ENCODE results near the gene PDXDC1. TPM values are rescaled to one million over a fixed set of nuclear protein-coding genes. Genes with fewer than 3 reads are reported as not detected.
A peak's percentile ranks its signal among the peaks of the same experiment; 100 is the strongest.

The PDXDC1 gene
- total and polyA plus RNA-seq, 9 of the 15 experiments (the other 6 are each of a cell fraction or from before 2014, with no cell fraction given) = 5.1 to 95.4 (median 45.8) TPM

GRCh38 chr16:15037003-15037402, 62.2 kb downstream of the PDXDC1 start (continued):
- TF ChIP-seq ATF3 (IDR thresholded peaks at IDR 0.05) (no peak), ATF3 (CRISPR knock-in tag; conservative IDR thresholded peaks at IDR 0.05) (no peak), FOXM1 (IDR thresholded peaks at IDR 0.05; ENCODE audit: low read depth) (no peak), FOXM1 (CRISPR knock-in tag; IDR thresholded peaks at IDR 0.05; ENCODE audit: low read depth) (no peak)

- peaks cover 10% of the 10 kb centered on the region; the same call in 1 of the 2 replicates for H4K20me1 ChIP-seq (replicated peaks; ENCODE audit: control insufficient read depth, insufficient read depth, low read length)
- peaks cover 8 to 9% of the 10 kb centered on the region in 2 experiments; a peak in 4 of 5 replicates for H3K4me1 ChIP-seq (replicated peaks in 1 of 2; ENCODE audit: control insufficient read depth in 2 of 2, insufficient read depth in 2 of 2, low read length in 2 of 2)
- H2AFZ ChIP-seq (ENCODE audit: low read depth, low read length) = no peak overlapping the region
- BruUV-seq (replicated peaks) = no TSS peak
- no peaks in the 10 kb centered on the region for H3K9me3 ChIP-seq (replicated peaks; ENCODE audit: control insufficient read depth, insufficient read depth, low read depth, low read length)
- FAIRE-seq (peak; percentile 90), ATAC-seq (no peak), DNase-seq (ENCODE audit: extremely low read depth in 1 of 4, low spot score in 3 of 4) (peak; percentile 48 to 73 (median 55))
- ChIA-PET POLR2A (interaction anchor here (0.8 to 1.6 kb wide), 2 partner anchors 8 to 34 kb away, joined by 3 to 6 read pairs; no protein-coding TSS in a partner anchor), CTCF (ENCODE audit: low intra/inter-chr PET ratio) (no interaction called here)
- intact Hi-C loops (cut with micrococcal nuclease) (no loop called here), in situ Hi-C loops (cut with MboI) (no loop called here)
- no peaks in the 10 kb centered on the region for H3K27me3 ChIP-seq (ENCODE audit: control insufficient read depth in 2 of 2, insufficient read depth in 2 of 2, low read length in 2 of 2)
- 79% methylated on average over 4 of the region's 4 CpGs for WGBS (ENCODE audit: insufficient coverage, low coverage, missing lambda C conversion rate)
- peaks cover 84% of the 10 kb centered on the region; the same call in 2 of the 3 replicates for H3K36me3 ChIP-seq (ENCODE audit: control insufficient read depth, insufficient read depth, low read length)
- H3K9ac ChIP-seq (ENCODE audit: insufficient read depth in 1 of 2, low read depth in 2 of 2, low read length in 2 of 2) = no peak overlapping the region
- H3K4me3 ChIP-seq = no peak overlapping the region
- TF ChIP-seq ZNF274 (IDR thresholded peaks at IDR 0.05; ENCODE audit: borderline replicate concordance, low read depth, low read length) = no peak
- no peak for TF ChIP-seq ZNF780A (CRISPR knock-in tag; IDR thresholded peaks at IDR 0.05)
- TF ChIP-seq TAL1 (IDR thresholded peaks at IDR 0.05) = peak; percentile 37; the same call in 1 of the 2 replicates
- no peak for TF ChIP-seq BCOR (IDR thresholded peaks at IDR 0.05)
- no peak for TF ChIP-seq ZC3H8 (IDR thresholded peaks at IDR 0.05)
- TF ChIP-seq ZNF740 (CRISPR knock-in tag; IDR thresholded peaks at IDR 0.05) = no peak
- no peak for TF ChIP-seq ZNF740 (tag; IDR thresholded peaks at IDR 0.05)
- TF ChIP-seq CREB3 (tag; conservative IDR thresholded peaks at IDR 0.05; ENCODE audit: low read depth) = no peak
- 0 out of 2 replicates have a peak, but pooled peaks have one; percentile 13 for TF ChIP-seq MTA2 (IDR thresholded peaks at IDR 0.05; ENCODE audit: low read depth)
- TF ChIP-seq CBX2 (IDR thresholded peaks at IDR 0.05; ENCODE audit: insufficient read depth, low read length, poor library complexity, severe bottlenecking) = no peak
- no peak for TF ChIP-seq TEAD2 (tag; IDR thresholded peaks at IDR 0.05)
- peak; percentile 41; the same call in 1 of the 2 replicates for TF ChIP-seq ARID1B (IDR thresholded peaks at IDR 0.05)
- no peak for TF ChIP-seq XRCC4 (IDR thresholded peaks at IDR 0.05; ENCODE audit: extremely low read depth, insufficient read depth, insufficient read length)
- TF ChIP-seq ESRRA (IDR thresholded peaks at IDR 0.05; ENCODE audit: borderline replicate concordance, low read depth) = peak; percentile 86
- TF ChIP-seq NFIC (IDR thresholded peaks at IDR 0.05) = peak; percentile 90
- no peak overlapping the region for H3K27ac ChIP-seq (ENCODE audit: extremely low read depth, low read depth, low read length)
- no peaks in the 10 kb centered on the region for H3K9me1 ChIP-seq (ENCODE audit: control insufficient read depth, insufficient read depth, low read length)
- H3K4me2 ChIP-seq (ENCODE audit: insufficient read depth, low read length) = no peak overlapping the region
- H3K79me2 ChIP-seq (ENCODE audit: control insufficient read depth, insufficient read depth, low read length) = no peaks in the 10 kb centered on the region
Measured at GRCh38 chr16:15037745-15038144, 62.9 kb downstream of the PDXDC1 start.

All from K562 (cell line).